HEK293 (cell line): ENCODE measurements around the gene MARVELD3.

Experiments used
- CTCF ChIP-seq: fragments of 450-650 bp; formaldehyde crosslinking; IDR thresholded peaks from 2 replicates; pipeline ENCODE4 v1.5.1; 2016; ENCODE audit warnings: missing biosample characterization, missing genetic modification characterization
- MYNN ChIP-seq: fragments of 450-650 bp; formaldehyde crosslinking; IDR thresholded peaks from 2 replicates; pipeline ENCODE4 v1.5.1; 2016; ENCODE audit warnings: missing biosample characterization, missing genetic modification characterization, borderline replicate concordance
- MZF1 ChIP-seq: fragments of 450-650 bp; formaldehyde crosslinking; IDR thresholded peaks from 2 replicates; pipeline ENCODE4 v1.5.1; 2017; ENCODE audit warnings: missing biosample characterization, missing genetic modification characterization, borderline replicate concordance
- PBX3 ChIP-seq: sonication (generic); formaldehyde crosslinking; IDR thresholded peaks from 2 replicates; pipeline ENCODE4 v1.8.1; 2022; ENCODE audit warnings: mild to moderate bottlenecking, moderate library complexity, missing genetic modification reagents
- YY2 ChIP-seq: fragments of 450-650 bp; formaldehyde crosslinking; IDR thresholded peaks from 2 replicates; pipeline ENCODE4 v1.5.1; 2016; ENCODE audit warnings: missing biosample characterization, missing genetic modification characterization
- ZBTB26 ChIP-seq: fragments of 450-650 bp; formaldehyde crosslinking; optimal IDR thresholded peaks from 2 replicates; pipeline ENCODE3; 2016; ENCODE audit warnings: missing biosample characterization, mild to moderate bottlenecking, missing genetic modification characterization
- ZBTB8A ChIP-seq: fragments of 450-650 bp; formaldehyde crosslinking; IDR thresholded peaks from 2 replicates; pipeline ENCODE4 v1.5.1; 2016; ENCODE audit warnings: missing biosample characterization, missing genetic modification characterization
- ZFP41 ChIP-seq: fragments of 450-650 bp; formaldehyde crosslinking; IDR thresholded peaks from 2 replicates; pipeline ENCODE4 v1.5.1; 2016; ENCODE audit warnings: missing biosample characterization, missing genetic modification characterization, borderline replicate concordance
- ZNF266 ChIP-seq: fragments of 450-650 bp; formaldehyde crosslinking; IDR thresholded peaks from 2 replicates; pipeline ENCODE4 v1.5.1; 2016; ENCODE audit warnings: missing biosample characterization, missing genetic modification characterization, low read depth
- ZNF768 ChIP-seq: fragments of 450-650 bp; formaldehyde crosslinking; IDR thresholded peaks from 2 replicates; pipeline ENCODE4 v1.5.1; 2018; ENCODE audit warnings: missing biosample characterization, mild to moderate bottlenecking, missing genetic modification characterization
- ZSCAN5A ChIP-seq: fragments of 450-650 bp; formaldehyde crosslinking; IDR thresholded peaks from 2 replicates; pipeline ENCODE4 v1.5.1; 2016; ENCODE audit warnings: missing biosample characterization, missing genetic modification characterization

GRCh38 chr16:71674229-71674628 is 48.2 kb downstream of the MARVELD3 start:
- no peak for TF ChIP-seq CTCF (tag by site-specific recombination)
- no peak for TF ChIP-seq ZNF768
- TF ChIP-seq ZFP41 (tag by site-specific recombination), result no peak
- no peak for TF ChIP-seq ZNF266 (tag by site-specific recombination)
- TF ChIP-seq YY2 (tag by site-specific recombination), result no peak
- TF ChIP-seq MYNN (tag by site-specific recombination), result no peak
- no peak for TF ChIP-seq MZF1
- TF ChIP-seq ZBTB26 (tag by site-specific recombination), result no peak
- TF ChIP-seq PBX3 (CRISPR knock-in tag), result no peak
- no peak for TF ChIP-seq ZBTB8A (tag by site-specific recombination)
- TF ChIP-seq ZSCAN5A, result no peak
